Activated naive CD4-positive, alpha-beta T cell treated with Interleukin-2 at 50 U/mL for 16 hours (primary cell): Measurements from ENCODE around the gene SHISAL1.
"Not testable (repeated sequence)": the region's sequence is repeated elsewhere in the genome, so short reads cannot be mapped to it uniquely, and the experiment has no call there.

ENCODE experiments used
- DNase-seq: peaks from one replicate; pipeline ENCODE4 v3.0.0-alpha.2; 2020

Gene SHISAL1

GRCh38 chr22:44325718-44326490 lies 13.2 kb upstream of the SHISAL1 start:
- DNase-seq: no peak

- DNase-seq: not testable (repeated sequence)
These were observed 10.5 kb upstream of the SHISAL1 start for GRCh38 chr22:44323140-44323790.

- no peak for DNase-seq
These were observed 6.9 kb upstream of the SHISAL1 start for GRCh38 chr22:44319685-44320084.

GRCh38 chr22:44318751-44319150 lies 6.0 kb upstream of the SHISAL1 start:
- DNase-seq: no peak

- DNase-seq: no peak
These were observed 5.3 kb upstream of the SHISAL1 start for GRCh38 chr22:44317886-44318637.

- DNase-seq: no peak
These were observed 4.3 kb upstream of the SHISAL1 start for GRCh38 chr22:44317123-44317444.

GRCh38 chr22:44316393-44317122 lies 3.8 kb upstream of the SHISAL1 start:
- DNase-seq: no peak

- DNase-seq: no peak
These were observed 1.8 kb upstream of the SHISAL1 start for GRCh38 chr22:44314425-44315067.

- DNase-seq: no peak
These were observed 745 bp upstream of the SHISAL1 start for GRCh38 chr22:44313385-44314006.

- no peak for DNase-seq
These were observed 938 bp downstream of the SHISAL1 start for GRCh38 chr22:44311855-44312170.

GRCh38 chr22:44311104-44311854 lies 1.5 kb downstream of the SHISAL1 start:
- DNase-seq: no peak

- no peak for DNase-seq
These were observed 3.1 kb downstream of the SHISAL1 start for GRCh38 chr22:44309647-44310046.

GRCh38 chr22:44309137-44309536 lies 3.6 kb downstream of the SHISAL1 start:
- DNase-seq: no peak

- no peak for DNase-seq
These were observed 5.1 kb downstream of the SHISAL1 start for GRCh38 chr22:44307509-44308169.

- no peak for DNase-seq
These were observed 6.9 kb downstream of the SHISAL1 start for GRCh38 chr22:44305888-44306287.

- DNase-seq: no peak
These were observed 7.3 kb downstream of the SHISAL1 start for GRCh38 chr22:44305455-44305854.

GRCh38 chr22:44304911-44305310 lies 7.8 kb downstream of the SHISAL1 start:
- no peak for DNase-seq

GRCh38 chr22:44304354-44304753 lies 8.4 kb downstream of the SHISAL1 start:
- no peak for DNase-seq

GRCh38 chr22:44302363-44302762 lies 10.4 kb downstream of the SHISAL1 start:
- DNase-seq: not testable (repeated sequence)

GRCh38 chr22:44301039-44301438 lies 11.7 kb downstream of the SHISAL1 start:
- DNase-seq: no peak

GRCh38 chr22:44299124-44299523 lies 13.6 kb downstream of the SHISAL1 start:
- no peak for DNase-seq
